OCI-LY1 (cell line): ENCODE data around the gene TPCN2.

Source experiments
- H2AFZ ChIP-seq: fragments of 200-600 bp; sonication (generic), shearing (Covaris generic); 2 replicates; pipeline ENCODE4 v1.6.0; 2014; ENCODE audit warnings: antibody characterized with exemption, mild to moderate bottlenecking, low read length
- H3F3A ChIP-seq: fragments of 200-600 bp; sonication (generic), shearing (Covaris generic); 2 replicates; pipeline ENCODE4 v1.6.0; 2014; ENCODE audit warnings: mild to moderate bottlenecking, antibody characterized with exemption, low read length, moderate library complexity; ENCODE audit not compliant: insufficient read depth
- H3K27ac ChIP-seq: fragments of 200-600 bp; sonication (generic); 2 replicates; pipeline ENCODE4 v1.5.1; 2014; ENCODE audit warnings: low read length, mixed run types, mild to moderate bottlenecking, low read depth; ENCODE audit not compliant: poor library complexity, severe bottlenecking
- H3K27me3 ChIP-seq: fragments of 200-600 bp; sonication (generic); 2 replicates; pipeline ENCODE4 v1.6.0; 2014; ENCODE audit warnings: antibody characterized with exemption, mild to moderate bottlenecking, low read length, moderate library complexity; ENCODE audit not compliant: insufficient read depth
- H3K36me3 ChIP-seq: fragments of 200-600 bp; sonication (generic); 2 replicates; pipeline ENCODE4 v1.6.1; 2014; ENCODE audit warnings: mild to moderate bottlenecking, antibody characterized with exemption, low read length, moderate library complexity, mixed read lengths; ENCODE audit not compliant: insufficient read depth
- H3K4me1 ChIP-seq: fragments of 200-600 bp; sonication (generic); 2 replicates; pipeline ENCODE4 v1.5.1; 2014; ENCODE audit warnings: mild to moderate bottlenecking, low read length, moderate library complexity; ENCODE audit not compliant: insufficient read depth, severe bottlenecking
- H3K4me2 ChIP-seq: fragments of 200-600 bp; sonication (generic), shearing (Covaris generic); 2 replicates; pipeline ENCODE4 v1.6.1; 2014; ENCODE audit warnings: low read length
- H3K4me3 ChIP-seq: fragments of 200-600 bp; sonication (generic); 2 replicates; pipeline ENCODE4 v1.5.1; 2014; ENCODE audit warnings: low read length, low read depth, mild to moderate bottlenecking, mixed read lengths; ENCODE audit not compliant: poor library complexity, severe bottlenecking
- H3K79me2 ChIP-seq: fragments of 200-600 bp; shearing (Covaris generic); 2 replicates; pipeline ENCODE4 v1.6.1; 2016; ENCODE audit warnings: mixed run types, low read length, mixed read lengths; ENCODE audit not compliant: insufficient read depth
- H3K9ac ChIP-seq: fragments of 200-600 bp; sonication (generic), shearing (Covaris generic); 2 replicates; pipeline ENCODE4 v1.6.1; 2014; ENCODE audit warnings: mild to moderate bottlenecking, low read length, mixed read lengths
- H3K9me2 ChIP-seq: fragments of 200-600 bp; sonication (generic), shearing (Covaris generic); 2 replicates; pipeline ENCODE4 v1.6.1; 2014; ENCODE audit warnings: low read depth, mild to moderate bottlenecking, low read length, mixed read lengths
- H3K9me3 ChIP-seq: fragments of 200-600 bp; shearing (Covaris generic); 2 replicates; pipeline ENCODE4 v1.6.1; 2014; ENCODE audit warnings: low read length, mixed read lengths
- H4K20me1 ChIP-seq: fragments of 200-600 bp; sonication (generic), shearing (Covaris generic); 2 replicates; pipeline ENCODE4 v1.6.0; 2016; ENCODE audit warnings: mild to moderate bottlenecking, low read length; ENCODE audit not compliant: insufficient read depth
- CTCF ChIP-seq: fragments of 200-600 bp; sonication (generic), shearing (Covaris generic); IDR thresholded peaks from 2 replicates; pipeline ENCODE4 v1.5.1; 2017; ENCODE audit warnings: mild to moderate bottlenecking, antibody characterized with exemption, low read length, moderate library complexity, mixed read lengths
- EZH2 ChIP-seq: fragments of 200-600 bp; sonication (generic), shearing (Covaris generic); IDR thresholded peaks from 2 replicates; pipeline ENCODE4 v1.8.0; 2017; ENCODE audit warnings: borderline replicate concordance, mixed run types, mild to moderate bottlenecking, antibody characterized with exemption, low read length, moderate library complexity, mixed read lengths

Gene TPCN2

GRCh38 chr11:69005631-69006368, 42.9 kb upstream of the TPCN2 start:
- H3K27me3 ChIP-seq = no peaks in the 10 kb centered on the region; the same call in 1 of the 2 replicates
- H3K9me3 ChIP-seq = no peaks in the 10 kb centered on the region
- no peaks in the 10 kb centered on the region for H3K79me2 ChIP-seq
- no peak overlapping the region for H3K4me2 ChIP-seq
- TF ChIP-seq CTCF (no peak), EZH2 (no peak)
- H3K27ac ChIP-seq = no peak overlapping the region
- no peaks in the 10 kb centered on the region for H3K9me2 ChIP-seq
- no peak overlapping the region for H2AFZ ChIP-seq
- no peaks in the 10 kb centered on the region for H3K4me1 ChIP-seq
- H4K20me1 ChIP-seq = no peaks in the 10 kb centered on the region
- H3K36me3 ChIP-seq = no peaks in the 10 kb centered on the region
- H3F3A ChIP-seq = no peaks in the 10 kb centered on the region
- no peak overlapping the region for H3K9ac ChIP-seq
- H3K4me3 ChIP-seq = no peak overlapping the region

- no peaks in the 10 kb centered on the region for H3K36me3 ChIP-seq
- H2AFZ ChIP-seq = no peak overlapping the region
- no peak overlapping the region for H3K9ac ChIP-seq
- no peaks in the 10 kb centered on the region for H3K9me3 ChIP-seq
- H4K20me1 ChIP-seq = no peaks in the 10 kb centered on the region
- no peaks in the 10 kb centered on the region for H3K4me1 ChIP-seq
- H3F3A ChIP-seq = no peaks in the 10 kb centered on the region
- no peak for TF ChIP-seq EZH2
- TF ChIP-seq CTCF = no peak
- H3K4me2 ChIP-seq = no peak overlapping the region
- H3K9me2 ChIP-seq = no peaks in the 10 kb centered on the region
- H3K79me2 ChIP-seq = no peaks in the 10 kb centered on the region
- no peaks in the 10 kb centered on the region; the same call in 1 of the 2 replicates for H3K27me3 ChIP-seq
- H3K27ac ChIP-seq = no peak overlapping the region
- H3K4me3 ChIP-seq = no peak overlapping the region
These were observed 41.9 kb upstream of the TPCN2 start for GRCh38 chr11:69006816-69007215.

GRCh38 chr11:69007975-69008381, 40.8 kb upstream of the TPCN2 start:
- no peak overlapping the region for H3K4me2 ChIP-seq
- H3K79me2 ChIP-seq = no peaks in the 10 kb centered on the region
- H3K27me3 ChIP-seq = no peaks in the 10 kb centered on the region; the same call in 1 of the 2 replicates
- no peak overlapping the region for H3K4me3 ChIP-seq
- no peaks in the 10 kb centered on the region for H3K9me3 ChIP-seq
- no peak for TF ChIP-seq CTCF
- no peak for TF ChIP-seq EZH2
- H3F3A ChIP-seq = no peaks in the 10 kb centered on the region
- no peak overlapping the region for H3K27ac ChIP-seq
- no peaks in the 10 kb centered on the region for H3K4me1 ChIP-seq
- no peaks in the 10 kb centered on the region for H4K20me1 ChIP-seq
- H3K9me2 ChIP-seq = no peaks in the 10 kb centered on the region
- H3K36me3 ChIP-seq = no peaks in the 10 kb centered on the region
- H2AFZ ChIP-seq = no peak overlapping the region
- H3K9ac ChIP-seq = no peak overlapping the region
